Endothelial cell (in vitro differentiated cells): ENCODE measurements around the gene ZNF316. TPM values are rescaled to one million over a fixed set of nuclear protein-coding genes. Genes with fewer than 3 reads are reported as not detected.
A peak's percentile ranks its signal among the peaks of the same experiment; 100 is the strongest.
"Not testable (repeated sequence)": the region's sequence is repeated elsewhere in the genome, so short reads cannot be mapped to it uniquely, and the experiment has no call there.

Experiments used
- DNase-seq: peaks from one replicate; pipeline ENCODE4 v3.0.0; 2021; ENCODE audit warnings: low spot score
- H3K27ac Mint-ChIP-seq: one replicate; pipeline ENCODE4 v1.8.0; 2021; ENCODE audit warnings: mixed read lengths, inconsistent platforms; ENCODE audit not compliant: unreplicated experiment
- H3K27me3 Mint-ChIP-seq: one replicate; pipeline ENCODE4 v1.8.0; 2021; ENCODE audit warnings: mild to moderate bottlenecking, moderate library complexity, mixed read lengths, inconsistent platforms; ENCODE audit not compliant: unreplicated experiment
- H3K36me3 Mint-ChIP-seq: one replicate; pipeline ENCODE4 v1.8.0; 2021; ENCODE audit warnings: mild to moderate bottlenecking, low read depth, mixed read lengths, inconsistent platforms; ENCODE audit not compliant: unreplicated experiment
- H3K4me1 Mint-ChIP-seq: one replicate; pipeline ENCODE4 v1.8.0; 2021; ENCODE audit warnings: mild to moderate bottlenecking, mixed read lengths, inconsistent platforms; ENCODE audit not compliant: unreplicated experiment
- H3K4me3 Mint-ChIP-seq: one replicate; pipeline ENCODE4 v1.8.0; 2021; ENCODE audit warnings: mild to moderate bottlenecking, mixed read lengths, inconsistent platforms; ENCODE audit not compliant: unreplicated experiment
- H3K9me3 Mint-ChIP-seq: one replicate; pipeline ENCODE4 v1.8.0; 2021; ENCODE audit warnings: mixed read lengths, inconsistent platforms; ENCODE audit not compliant: unreplicated experiment
- total RNA-seq: library from RNA; stranded (reverse); fragmentation: NEBNext Ultra II Directional; extraction: Animal tissue kit (Norgen Biotek cat#: 25700); gene quantifications from one replicate; pipeline ENCODE4 v1.2.1, GENCODE V29; 2021; ENCODE audit not compliant: unreplicated experiment
- TF ChIP-seq, protein P1 (sequence below): fragments of 200-600 bp; sonication (generic); IDR thresholded peaks from one replicate; pipeline ENCODE4 v1.5.0; 2021; ENCODE audit warnings: antibody characterized with exemption; ENCODE audit not compliant: unreplicated experiment

ZNF316 gene
- total RNA-seq, 1 donor from 2014 or later = 42.2 TPM

DNA sequence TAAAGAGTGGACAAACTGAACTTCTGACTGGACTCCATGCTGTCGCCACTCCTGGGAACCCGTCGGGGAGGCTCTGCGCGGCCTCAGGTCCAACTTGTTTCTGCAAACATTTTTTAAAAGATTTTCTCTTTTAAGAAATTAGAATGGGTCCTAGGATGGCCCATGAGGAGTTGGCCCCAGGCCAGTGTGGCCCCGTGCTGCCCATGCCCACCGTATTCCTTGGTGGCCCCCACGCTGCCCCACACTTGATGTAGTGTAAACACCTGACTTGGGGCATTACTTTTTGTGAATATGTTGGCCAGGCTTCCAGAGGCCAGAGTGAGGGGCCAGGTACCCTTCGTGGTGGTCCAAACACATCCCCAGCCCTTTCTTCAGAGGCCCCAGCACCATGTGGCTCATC, 19.3 kb downstream of the ZNF316 start:
- H3K27me3 Mint-ChIP-seq = peaks cover 7% of the 10 kb centered on the region
- no peak overlapping the region for H3K4me3 Mint-ChIP-seq
- peaks cover 8% of the 10 kb centered on the region for H3K4me1 Mint-ChIP-seq
- H3K27ac Mint-ChIP-seq = no peak overlapping the region
- peaks cover 16% of the 10 kb centered on the region for H3K36me3 Mint-ChIP-seq
- TF ChIP-seq, protein P1, sequence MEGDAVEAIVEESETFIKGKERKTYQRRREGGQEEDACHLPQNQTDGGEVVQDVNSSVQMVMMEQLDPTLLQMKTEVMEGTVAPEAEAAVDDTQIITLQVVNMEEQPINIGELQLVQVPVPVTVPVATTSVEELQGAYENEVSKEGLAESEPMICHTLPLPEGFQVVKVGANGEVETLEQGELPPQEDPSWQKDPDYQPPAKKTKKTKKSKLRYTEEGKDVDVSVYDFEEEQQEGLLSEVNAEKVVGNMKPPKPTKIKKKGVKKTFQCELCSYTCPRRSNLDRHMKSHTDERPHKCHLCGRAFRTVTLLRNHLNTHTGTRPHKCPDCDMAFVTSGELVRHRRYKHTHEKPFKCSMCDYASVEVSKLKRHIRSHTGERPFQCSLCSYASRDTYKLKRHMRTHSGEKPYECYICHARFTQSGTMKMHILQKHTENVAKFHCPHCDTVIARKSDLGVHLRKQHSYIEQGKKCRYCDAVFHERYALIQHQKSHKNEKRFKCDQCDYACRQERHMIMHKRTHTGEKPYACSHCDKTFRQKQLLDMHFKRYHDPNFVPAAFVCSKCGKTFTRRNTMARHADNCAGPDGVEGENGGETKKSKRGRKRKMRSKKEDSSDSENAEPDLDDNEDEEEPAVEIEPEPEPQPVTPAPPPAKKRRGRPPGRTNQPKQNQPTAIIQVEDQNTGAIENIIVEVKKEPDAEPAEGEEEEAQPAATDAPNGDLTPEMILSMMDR = no peak
- no peak for DNase-seq
- no peaks in the 10 kb centered on the region for H3K9me3 Mint-ChIP-seq

DNA sequence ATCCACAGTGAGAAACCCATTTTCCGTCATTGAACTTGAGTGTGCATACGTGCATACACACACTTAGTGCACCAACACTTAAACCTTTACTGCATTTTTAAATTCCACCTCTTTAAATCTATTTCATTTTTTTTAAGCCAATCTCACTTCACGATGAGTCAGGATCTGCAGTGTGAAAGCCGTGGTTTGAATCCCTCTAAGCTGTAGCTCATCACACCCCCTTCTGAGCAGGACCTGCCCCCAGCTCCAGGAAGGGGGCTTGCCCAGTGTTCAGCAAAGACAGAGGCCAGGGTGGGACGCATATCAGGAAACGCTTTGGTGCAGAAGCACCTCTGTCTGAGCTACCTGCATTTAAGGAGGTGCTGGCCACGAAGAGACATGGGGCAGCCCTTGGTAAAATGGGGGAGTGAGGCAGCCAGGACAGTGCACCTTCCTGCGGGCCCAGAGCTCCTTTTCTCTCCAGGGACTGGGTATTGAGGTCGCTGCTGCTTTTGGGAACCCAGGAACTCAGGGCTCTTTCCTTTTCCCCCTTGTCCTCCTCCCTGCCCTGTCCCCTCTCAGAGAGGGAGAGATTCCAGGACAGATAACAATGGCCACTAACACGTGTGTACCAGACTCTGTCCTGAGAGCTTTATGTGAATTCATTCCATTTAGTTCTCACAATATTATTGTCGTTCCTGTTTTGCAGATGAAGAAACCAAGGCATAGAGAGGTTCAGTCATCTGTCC, 21.7 kb downstream of the ZNF316 start:
- Mint-ChIP-seq H3K36me3 (peaks cover 13% of the 10 kb centered on the region), H3K27ac (no peak overlapping the region), H3K4me3 (no peak overlapping the region), H3K4me1 (peaks cover 8% of the 10 kb centered on the region), H3K9me3 (no peaks in the 10 kb centered on the region), H3K27me3 (peaks cover 9% of the 10 kb centered on the region)
- no peak for DNase-seq
- TF ChIP-seq, protein P1 = no peak

DNA sequence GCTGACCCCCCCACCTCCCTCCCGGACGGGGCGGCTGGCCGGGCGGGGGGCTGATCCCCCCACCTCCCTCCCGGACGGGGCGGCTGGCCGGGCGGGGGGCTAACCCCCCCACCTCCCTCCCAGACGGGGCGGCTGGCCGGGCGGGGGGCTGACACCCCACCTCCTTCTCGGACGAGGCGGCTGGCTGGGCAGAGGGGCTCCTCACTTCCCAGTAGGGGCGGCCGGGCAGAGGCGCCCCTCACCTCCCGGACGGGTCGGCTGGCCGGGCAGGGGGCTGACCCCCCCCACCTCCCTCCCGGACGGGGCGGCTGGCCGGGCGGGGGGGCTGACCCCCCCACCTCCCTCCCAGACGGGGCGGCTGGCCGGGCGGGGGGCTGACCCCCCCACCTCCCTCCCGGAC, 33.7 kb downstream of the ZNF316 start:
- peaks cover 60% of the 10 kb centered on the region for H3K36me3 Mint-ChIP-seq
- not testable (repeated sequence) for H3K27ac Mint-ChIP-seq, H3K4me1 Mint-ChIP-seq, DNase-seq, H3K4me3 Mint-ChIP-seq
- H3K27me3 Mint-ChIP-seq = peaks cover 11% of the 10 kb centered on the region
- peaks cover 46% of the 10 kb centered on the region for H3K9me3 Mint-ChIP-seq

DNA sequence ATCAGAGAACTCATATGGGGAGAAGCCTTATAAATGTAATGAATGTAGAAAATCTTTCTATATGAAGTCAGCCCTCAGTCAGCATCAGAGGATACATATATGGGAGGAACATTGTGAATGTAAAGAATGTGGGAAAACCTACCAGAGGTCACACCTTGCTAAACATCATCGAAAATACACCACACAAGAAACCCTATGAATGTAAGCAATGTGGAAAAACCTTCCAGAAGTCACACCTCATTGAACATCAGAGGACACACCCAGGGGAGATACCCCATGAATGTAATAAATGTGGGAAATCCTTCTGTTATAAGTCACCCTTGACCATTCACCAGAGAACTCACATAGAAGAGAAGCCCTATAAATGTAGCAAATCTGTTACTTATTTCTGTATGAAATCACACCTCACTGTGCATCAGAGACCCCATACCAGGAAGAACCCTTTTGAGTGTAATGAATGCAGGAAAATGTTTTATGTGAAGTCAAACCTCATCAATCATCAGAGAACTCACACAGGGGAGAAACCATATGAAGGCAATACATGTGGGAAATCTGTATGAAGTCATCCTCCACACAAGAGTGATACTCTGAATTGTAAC, 38.8 kb downstream of the ZNF316 start:
- H3K27ac Mint-ChIP-seq = no peak overlapping the region
- peaks cover 59% of the 10 kb centered on the region for H3K36me3 Mint-ChIP-seq
- TF ChIP-seq, protein P1 = no peak
- peaks cover 5% of the 10 kb centered on the region for H3K27me3 Mint-ChIP-seq
- no peak for DNase-seq
- no peaks in the 10 kb centered on the region for H3K4me1 Mint-ChIP-seq
- no peak overlapping the region for H3K4me3 Mint-ChIP-seq
- peaks cover 57% of the 10 kb centered on the region for H3K9me3 Mint-ChIP-seq

DNA sequence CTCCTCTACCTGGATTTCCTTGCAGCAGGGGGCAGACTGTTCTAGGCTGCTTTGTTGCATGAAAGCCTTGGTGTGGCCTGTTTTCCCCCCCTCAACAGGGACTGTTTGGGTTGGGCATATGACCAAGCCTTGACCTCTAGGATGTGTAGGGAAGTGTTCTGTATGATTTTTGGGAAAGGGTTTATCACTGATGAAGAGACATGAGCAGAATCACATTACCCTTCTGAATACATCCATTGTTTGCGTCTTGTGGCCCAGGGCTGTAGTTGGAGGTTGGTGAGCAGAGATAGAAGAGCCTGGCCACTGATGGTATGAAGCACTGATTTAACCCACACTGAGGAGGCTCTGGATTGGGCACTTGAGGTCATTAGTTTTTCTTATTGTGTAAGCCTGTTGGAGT, 43.0 kb downstream of the ZNF316 start:
- no peaks in the 10 kb centered on the region for H3K27me3 Mint-ChIP-seq
- peak overlapping the region; percentile 0 for H3K4me3 Mint-ChIP-seq
- TF ChIP-seq, protein P1 = no peak
- no peak overlapping the region for H3K27ac Mint-ChIP-seq
- no peaks in the 10 kb centered on the region for H3K4me1 Mint-ChIP-seq
- no peak for DNase-seq
- H3K9me3 Mint-ChIP-seq = peaks cover 49% of the 10 kb centered on the region
- peaks cover 72% of the 10 kb centered on the region for H3K36me3 Mint-ChIP-seq
